GM18498 (cell line): Measurements from ENCODE around the gene GMEB2.

Experiments used
- ATAC-seq: cut with Tn5 transposase; IDR thresholded peaks from one replicate; pipeline ENCODE4 v1.9.1; 2021; ENCODE audit warnings: mild to moderate bottlenecking, moderate library complexity; ENCODE audit not compliant: unreplicated experiment

GMEB2 gene

DNA sequence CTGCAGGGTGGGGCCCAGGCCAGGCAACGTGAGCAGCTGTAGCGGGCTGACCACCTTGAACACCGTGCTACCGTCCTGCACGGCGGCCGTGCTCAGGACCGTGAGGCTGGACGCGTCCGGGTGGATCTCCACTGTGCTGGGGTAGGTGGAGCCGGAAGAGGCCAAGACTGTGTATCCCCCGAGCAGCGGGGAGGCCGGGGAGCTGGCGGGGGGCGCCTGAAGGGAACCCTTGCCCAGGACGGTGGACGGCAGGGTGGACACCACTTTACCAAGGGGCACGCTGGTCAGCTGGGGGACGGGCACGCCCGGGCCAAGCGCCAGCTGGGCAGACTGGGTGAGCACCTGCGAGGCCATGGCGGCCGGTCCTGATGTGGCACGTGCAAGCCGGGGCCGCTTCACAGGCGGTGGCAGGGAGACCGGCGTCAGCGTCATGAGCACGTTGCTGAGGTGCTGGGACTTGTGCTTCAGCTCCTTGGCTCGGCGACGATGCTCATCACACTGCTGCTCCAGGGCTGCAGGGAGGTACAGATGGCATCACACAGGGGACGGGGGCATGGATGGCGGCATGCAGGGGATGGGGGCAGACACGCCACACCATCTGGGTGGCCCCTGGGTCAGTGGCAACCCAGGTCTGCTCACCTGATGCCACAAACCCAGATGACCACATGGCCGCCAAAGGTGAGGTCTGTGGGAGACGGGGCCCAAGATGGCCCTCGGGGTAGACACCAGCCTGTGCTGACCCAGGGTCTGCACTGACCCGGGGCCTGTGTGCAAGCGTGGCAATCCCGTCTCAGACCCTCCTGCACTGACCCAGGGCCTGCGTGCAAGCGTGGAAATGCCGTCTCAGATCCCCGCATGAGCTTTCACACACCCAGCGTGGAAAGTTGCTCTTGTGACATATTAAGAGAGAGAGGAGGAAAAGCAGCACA lies 36.4 kb downstream of the GMEB2 start:
- ATAC-seq: no peak

DNA sequence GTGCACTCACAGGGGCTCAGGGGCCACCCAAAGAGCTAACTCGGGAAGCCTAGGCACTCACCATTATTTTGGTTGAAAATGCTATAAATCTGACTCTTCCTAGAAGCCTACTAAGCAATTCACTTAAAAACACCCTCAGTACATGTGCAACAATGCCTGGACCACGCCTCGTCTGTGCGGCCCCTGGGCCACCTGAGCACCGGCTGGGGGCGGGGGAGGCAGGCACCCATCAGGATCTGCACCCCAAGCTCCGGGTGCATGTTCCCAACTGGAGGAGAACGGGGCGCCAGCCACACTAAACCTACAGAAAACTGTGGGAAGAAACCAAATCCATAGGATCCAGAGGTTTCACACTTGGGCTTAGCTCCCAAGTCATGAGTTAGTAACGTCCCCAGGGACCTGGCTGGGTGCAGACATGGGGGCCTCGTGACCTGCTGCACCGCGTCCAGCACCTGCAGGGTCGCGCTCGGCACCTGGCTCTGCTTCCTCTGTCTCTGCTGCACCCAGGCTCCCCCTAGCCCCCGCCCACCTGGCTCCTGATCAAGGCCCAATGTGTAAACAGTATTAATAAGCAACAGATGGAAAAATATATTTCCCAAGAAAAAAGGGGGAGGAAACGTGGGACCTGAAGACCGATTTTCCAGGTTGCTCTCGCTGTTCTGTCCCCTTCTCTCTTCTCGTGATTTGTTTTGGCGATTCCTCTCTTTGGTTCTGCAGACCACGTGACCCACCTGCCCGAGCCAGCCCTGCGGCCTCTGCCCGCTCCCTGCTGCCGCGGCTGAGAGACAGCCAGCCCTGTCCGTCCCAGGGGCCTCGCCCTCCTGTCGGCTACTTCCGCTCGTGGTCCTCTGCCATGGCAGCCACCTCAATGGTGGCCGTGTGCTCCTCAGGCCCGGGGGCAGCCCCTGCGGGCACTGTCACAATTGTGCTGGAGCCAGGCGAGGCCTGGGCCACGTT lies 37.4 kb downstream of the GMEB2 start:
- ATAC-seq: no peak

DNA sequence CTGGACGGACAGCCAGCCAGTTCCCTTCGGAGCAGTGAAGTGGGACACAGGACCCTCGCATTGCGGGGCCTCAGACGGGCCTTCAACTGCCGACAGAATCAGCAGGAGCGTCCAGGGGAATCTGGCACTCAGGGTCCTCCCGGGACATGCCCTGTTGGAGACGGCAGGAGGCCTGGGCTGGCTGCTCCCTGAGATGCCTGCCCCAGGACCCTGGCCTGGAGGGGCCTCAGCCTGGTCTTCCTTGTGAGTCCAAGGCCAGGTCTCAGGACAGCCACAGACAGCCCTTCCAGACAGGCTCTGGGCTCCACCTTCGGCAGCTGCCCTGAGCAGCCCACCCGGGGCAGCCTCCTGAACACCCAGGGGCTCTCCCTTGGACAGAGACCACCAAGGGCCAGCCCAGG lies 38.3 kb downstream of the GMEB2 start:
- ATAC-seq: no peak

DNA sequence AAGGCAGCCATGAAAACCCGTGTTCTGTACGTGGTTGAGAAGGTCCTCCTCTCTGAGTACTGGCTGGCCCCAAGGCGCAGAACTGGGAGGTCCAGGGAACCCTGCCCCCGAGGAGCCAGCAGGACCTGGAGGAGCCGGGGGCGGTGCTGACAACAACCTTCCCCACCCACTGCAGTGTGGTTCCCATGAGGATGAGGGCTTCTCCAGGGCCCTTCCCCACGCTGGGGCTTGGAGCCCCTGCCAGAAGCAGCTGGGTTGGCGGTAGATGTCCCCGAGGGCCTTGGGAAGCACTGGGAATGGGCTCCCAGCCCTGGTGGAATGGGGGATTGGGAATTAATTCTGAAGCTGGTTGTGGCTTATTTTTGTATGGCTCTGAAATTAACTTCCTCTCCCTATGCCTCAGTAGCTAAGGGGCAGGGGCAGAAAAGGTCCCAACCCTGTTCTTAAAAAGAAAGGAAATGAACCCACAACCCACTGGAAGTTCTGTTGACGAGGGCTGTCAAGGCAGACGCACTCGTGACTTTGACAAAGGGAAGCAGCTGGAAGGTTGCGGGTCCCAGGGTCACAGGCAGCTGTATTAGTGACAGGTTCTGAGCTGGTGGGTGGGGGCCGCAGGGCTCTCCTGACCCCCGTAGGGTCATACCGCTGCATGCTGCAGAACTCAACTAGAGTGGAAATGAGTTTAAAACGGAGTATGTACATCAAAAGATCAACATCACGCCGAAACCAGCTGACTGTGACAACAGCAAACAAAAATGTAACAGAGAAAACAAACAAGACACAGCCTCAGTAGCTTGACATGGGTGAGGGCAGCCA lies 38.9 kb downstream of the GMEB2 start:
- no peak for ATAC-seq

DNA sequence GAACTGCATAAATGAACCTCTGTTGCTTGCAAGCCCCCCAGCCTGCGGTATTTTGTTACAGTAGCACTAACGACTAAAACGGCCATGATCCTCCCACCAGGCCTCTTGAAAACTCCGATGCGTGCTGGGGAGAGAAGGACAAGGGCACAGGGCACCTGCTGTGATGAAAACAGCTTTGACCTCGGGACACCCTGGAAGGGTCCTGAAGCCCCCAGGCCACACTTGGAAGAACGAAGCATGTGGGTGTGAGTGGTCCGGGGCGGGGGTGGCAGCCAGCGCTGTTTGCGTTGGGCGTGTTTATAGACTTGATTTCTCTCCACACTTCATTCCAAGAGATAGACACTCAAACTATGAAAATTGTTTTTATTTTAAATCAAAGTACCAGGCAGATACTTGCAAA lies 39.6 kb downstream of the GMEB2 start:
- ATAC-seq: no peak

DNA sequence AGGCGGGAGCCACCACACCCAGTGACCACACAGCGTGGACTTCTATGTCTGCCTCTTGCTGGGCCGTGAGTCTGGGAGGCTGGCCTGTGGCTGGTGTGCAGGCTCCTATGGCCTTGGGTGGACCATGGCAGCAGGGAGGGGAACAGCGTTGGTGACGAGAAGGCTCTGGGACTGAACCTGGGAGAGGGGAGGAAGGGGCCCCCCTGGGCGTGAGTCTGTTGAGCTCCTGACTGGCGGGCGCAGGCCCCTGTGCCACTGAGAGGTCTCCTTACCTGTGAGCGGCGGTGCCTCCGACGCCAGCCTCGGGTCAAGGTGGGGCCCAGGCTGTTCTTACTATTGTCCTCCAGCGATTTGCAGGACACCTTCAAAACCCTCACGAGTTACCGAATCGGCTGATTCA lies 40.1 kb downstream of the GMEB2 start:
- ATAC-seq: no peak

DNA sequence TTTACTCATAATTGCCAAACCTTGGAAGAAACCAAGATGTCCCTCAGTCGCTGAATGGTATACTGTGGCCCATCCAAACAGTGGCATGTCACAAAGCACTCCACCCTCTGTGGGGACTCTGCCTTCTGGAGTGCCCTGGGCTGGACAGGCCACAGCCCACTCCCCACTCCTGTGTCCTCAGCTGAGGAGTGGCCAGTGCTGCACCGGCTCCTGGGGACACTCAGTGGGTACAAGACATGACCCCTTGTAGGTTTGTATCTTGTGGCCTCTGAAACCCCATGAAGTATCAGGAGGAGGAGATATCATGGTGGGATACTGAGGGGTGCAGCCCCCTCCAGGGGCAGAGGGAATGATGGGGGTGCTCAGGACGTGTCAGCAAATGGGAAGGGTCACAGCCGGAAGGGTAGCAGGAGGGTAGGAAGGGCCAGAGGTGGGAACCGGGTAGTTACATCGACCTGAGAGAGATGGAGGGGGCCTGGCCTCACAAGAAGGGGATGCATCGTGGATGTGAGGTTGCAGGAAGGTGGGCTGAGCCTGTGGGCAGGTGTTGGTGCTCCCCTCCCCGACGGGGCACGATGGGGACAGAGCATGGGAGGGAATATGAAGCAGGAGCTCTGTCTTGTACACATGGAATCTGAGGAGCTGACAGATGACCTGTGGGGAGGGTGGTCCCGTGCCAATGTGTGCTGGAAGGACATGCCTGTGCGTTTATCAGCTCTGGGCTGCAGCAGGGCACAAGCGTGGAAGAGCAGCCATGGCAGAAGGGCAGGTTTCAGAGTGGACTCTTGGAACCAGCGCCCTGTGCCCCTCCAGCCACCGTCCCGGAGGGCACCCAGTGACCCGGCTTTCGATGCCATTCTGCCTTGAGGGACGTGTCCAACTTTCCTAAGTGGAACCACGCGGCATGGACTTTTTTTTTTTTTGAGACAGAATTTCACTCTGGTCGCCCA lies 41.0 kb downstream of the GMEB2 start:
- no peak for ATAC-seq

DNA sequence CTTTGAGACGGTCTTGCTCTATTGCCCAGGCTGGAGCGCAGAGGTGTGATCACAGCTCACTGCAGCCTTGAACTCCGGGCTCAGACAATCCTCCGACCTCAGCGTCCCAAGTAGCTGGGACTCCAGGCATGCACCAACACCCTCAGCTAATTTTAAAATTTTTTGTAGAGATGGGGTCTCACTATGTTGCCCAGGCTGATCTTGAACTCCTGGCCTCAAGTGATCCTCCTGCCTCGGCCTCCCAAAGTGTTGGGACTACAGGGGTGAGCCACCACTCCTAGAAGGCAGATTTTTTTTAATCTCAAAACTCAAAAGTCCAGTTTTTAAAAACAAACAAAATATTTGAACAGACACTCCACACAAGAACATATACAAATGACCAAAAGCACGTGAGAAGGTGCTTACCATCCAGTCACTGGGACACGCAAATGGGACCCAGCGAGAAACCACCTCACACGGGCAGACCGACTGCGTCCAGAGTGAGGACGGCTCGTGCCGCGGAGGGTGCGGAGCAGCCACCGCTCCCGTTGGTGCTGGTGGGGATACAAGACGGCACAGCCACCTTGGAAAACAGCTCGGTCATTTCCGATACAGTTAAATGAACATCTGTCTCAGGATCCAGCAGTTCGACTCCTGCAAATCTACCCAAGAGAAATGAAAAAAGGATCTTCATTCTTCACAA lies 44.4 kb downstream of the GMEB2 start:
- no peak for ATAC-seq

DNA sequence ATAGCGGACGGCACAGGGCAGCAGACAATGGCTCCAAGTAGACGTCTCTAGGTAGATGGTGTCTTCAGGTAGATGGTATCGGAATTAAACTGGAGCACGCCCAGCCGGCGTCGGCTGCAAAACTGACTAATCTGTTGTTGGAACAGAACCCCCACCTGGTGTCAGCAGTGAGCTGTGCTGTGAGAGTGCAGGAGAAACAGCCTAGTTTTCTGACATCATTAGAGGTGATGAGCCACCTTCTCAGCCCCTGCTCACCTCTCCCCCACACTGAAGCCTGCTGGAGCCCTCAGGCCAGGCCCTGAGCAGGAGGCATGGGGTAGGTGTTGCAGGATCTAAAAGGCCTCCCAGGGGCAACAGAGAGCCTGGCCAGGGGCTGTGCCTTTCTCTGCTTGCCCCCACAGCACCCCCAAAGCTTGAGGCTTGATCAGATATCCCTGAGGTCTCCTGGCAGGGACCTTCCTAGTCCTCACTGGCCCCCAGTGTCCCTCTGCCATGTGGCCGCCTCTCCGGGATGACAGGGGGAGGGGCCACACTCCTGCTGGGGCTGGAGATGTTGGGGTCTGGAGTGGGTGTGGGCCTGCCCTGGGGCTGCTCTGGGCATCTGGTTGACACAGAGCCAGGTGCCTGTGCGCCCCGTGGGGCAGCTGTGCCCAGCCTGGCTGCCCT lies 46.0 kb downstream of the GMEB2 start:
- ATAC-seq: no peak

DNA sequence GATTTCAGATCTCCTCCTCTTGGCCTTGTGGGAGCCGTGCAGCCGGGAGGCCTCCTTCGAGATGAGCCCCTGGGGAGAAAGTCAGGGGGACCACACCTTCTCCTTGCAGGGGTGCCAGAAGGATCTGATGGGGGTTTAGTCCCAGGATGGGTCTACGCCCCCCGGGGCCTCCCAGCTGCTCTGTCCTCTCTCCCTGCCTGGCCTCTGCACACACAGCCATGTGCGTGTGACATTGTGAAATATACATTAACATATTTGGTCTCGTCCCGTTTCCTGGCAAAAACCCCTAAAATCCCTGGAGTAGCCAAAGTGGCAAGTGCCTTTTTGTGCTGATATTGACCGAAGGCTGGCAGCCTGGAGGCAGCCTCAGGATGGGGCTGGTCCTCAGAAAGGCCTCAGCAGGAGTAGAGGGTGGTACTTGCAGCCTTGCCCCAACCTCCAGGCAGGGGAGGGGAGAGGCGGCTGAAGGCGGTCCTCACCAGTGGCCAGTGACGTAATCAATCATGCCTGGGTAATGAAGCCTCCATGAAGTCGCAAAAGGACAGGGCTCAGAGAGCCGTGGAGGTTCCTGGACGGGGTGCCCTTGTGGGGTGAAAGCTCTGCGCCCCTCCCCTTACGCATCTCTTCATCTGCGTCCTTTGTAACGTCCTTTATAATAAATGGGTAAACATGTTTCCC lies 47.7 kb downstream of the GMEB2 start:
- no peak for ATAC-seq

DNA sequence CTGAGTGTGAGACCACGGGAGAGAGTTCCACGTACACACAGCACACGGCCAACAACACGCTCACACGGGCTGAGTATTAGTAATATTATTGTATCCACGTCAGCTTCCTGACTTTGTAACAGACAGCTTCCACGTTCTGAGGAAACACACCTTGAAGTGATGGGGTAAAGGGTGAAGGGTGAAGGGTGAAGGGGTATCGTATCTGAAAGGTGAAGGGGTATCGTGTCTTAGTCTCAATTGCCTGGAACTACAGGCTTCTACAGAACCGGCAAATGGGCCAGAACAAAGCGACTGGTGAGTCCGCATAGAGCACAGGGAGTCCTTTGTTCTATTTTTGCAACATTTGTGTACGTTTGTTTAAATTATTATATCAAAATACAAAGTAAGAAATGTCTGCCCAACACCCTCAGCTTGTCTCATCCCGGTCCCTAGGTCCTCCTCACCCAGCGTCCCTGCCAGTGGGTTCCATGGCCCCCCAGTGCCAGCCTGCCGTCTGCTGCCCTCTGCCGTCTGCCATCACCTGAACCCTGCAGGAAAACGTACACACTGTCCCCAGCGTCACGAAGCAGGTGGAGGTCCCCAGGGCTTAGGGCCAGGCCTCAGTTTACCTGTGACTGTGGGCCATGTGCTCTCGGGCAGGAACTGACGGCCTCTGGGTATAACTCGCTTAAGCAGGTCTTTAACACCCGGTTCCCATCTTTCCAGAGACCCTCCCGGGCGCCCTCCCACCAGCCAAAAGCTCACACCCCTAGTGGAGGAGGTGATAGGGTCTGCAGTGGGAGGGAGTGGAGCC lies 48.5 kb downstream of the GMEB2 start:
- ATAC-seq: no peak

DNA sequence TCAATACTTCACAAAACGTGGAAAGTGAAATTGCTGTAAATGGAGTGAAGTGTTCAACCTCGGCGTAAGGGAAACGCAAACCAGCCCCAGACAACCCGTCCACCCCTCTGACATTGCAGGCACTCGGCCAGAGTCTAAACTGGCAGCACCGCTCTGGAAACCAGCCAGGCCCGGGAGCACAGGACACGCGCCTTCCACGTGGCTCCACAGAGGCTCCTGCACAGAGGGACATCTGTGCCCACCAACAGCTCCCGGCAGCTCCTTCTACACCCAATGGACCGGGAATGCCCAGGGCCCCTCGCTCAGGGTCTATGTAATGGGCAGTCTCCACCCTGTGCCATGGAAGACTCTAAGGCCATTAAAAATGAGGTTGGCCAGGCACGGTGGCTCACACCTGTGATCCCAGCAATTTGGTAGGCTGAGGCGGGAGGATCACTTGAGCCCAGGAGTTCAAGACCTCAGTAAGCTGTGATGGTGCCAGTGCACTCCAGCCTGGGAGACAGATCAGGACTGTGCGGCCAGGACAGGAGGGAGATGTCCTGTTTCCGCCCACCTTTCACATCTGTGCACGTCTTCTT lies 49.5 kb downstream of the GMEB2 start:
- no peak for ATAC-seq

DNA sequence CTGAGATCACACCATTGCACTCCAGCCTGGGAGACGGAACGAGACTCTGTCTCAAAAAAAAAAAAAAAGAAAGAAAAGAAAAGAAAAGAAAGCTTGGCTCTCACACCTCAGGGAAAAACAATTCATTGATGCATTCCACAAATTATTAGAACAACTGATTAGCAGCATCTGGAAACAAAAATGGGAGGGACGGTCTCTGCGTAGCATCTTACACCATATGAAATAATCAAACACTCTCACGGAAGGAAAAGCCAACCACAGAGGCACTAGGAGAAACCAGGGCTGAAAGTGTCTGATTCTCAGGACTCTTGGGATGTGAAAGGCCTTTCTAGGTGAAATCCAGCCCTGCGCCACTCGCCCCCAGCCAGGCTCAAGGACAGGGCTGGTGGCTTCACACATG lies 50.6 kb downstream of the GMEB2 start:
- no peak for ATAC-seq

DNA sequence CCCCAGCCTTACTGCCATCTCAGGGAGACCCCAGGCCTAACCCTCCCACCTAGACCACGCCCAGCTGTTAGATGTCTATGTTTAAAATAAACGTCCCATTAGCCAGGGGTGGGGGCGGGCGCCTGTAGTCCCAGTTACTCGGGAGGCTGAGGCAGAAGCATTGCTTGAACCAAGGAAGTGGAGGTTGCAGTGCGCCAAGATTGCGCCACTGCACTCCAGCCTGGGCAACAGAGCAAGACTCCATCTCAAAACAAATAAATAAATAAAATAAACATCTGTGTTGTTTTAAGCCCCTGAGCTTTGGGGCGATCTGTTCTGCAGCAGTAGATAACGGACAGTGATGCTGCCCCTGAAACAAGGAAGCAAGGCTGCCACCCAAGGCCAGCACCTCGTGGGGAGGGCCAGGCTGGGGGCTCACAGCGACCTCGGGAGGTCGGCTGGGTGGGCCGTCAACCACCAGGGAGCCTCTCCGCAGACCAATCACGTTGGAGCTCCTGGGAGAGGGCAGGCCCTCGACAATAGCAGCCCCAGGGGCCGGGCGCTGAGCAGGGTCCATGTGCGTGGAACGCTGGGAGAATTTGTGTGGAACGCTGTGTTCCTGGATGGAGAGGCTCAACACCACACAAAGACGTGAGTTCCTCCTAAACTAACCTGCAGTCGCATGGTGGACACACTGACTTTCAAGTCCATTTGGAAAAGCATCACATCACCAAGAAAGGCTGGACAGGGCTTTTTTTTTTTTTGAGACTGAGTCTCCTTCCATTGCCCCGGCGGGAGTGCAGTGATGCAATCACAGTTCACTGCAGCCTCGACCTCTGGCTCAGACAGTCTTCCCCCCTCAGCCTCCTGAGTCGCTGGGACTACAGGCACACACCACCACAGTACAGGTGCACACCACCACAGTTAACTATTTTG lies 51.8 kb downstream of the GMEB2 start:
- ATAC-seq: no peak

DNA sequence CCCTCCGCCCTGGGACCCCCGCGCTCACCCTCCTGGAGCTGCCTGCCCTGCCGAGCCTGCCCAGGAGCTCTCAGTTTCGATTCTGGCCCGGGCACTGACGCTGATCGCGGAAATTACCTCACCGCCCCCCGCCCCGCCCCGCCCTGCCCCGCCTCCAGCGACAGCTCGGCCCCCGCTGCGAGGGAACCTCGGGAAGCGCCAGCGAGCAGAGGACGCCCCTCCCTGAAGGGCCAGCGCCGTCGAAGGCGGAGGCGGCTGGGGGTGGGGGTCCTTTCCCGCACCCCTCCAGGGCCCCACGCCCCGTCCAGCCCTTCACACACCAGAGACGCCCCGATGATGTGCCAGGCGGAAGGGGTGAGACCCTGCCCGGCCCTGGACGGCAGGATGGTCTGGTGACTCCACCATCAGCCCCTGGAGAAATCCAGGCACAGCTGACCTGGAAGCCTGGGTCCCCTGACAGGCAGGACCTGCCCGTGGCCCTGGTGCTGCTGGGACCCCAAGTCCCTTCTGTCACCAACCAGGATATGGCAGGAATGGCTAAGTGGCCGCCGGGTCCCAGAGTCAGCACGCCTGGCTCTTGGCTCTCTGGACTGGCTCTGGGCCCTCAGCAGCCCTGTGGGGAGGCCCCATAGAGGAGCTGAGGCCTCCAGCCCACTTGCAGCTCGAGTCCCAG lies 52.6 kb downstream of the GMEB2 start, which contains the start of gene HELZ2:
HELZ2 (minus strand) TSS at position 84 of the 673 bp plus-strand sequence. CDS start 1,854 bp downstream, outside the sequence.
- ATAC-seq: peak; percentile 59
